ENCODE data around the gene NXT1. TPM values are rescaled to one million over a fixed set of nuclear protein-coding genes. Genes with fewer than 3 reads are reported as not detected.

NXT1 gene
- total RNA-seq, 3 donors from 2014 or later = 9.9 to 12.9 (median 10.6) TPM

GRCh38 chr20:23371496-23371895 lies 20.9 kb downstream of the NXT1 start:
- ATAC-seq = no peak
- TF ChIP-seq CTCF (IDR thresholded peaks at IDR 0.05) = no peak
- peaks cover 4% of the 10 kb centered on the region for H3K36me3 ChIP-seq (ENCODE audit: low read depth)

DNA sequence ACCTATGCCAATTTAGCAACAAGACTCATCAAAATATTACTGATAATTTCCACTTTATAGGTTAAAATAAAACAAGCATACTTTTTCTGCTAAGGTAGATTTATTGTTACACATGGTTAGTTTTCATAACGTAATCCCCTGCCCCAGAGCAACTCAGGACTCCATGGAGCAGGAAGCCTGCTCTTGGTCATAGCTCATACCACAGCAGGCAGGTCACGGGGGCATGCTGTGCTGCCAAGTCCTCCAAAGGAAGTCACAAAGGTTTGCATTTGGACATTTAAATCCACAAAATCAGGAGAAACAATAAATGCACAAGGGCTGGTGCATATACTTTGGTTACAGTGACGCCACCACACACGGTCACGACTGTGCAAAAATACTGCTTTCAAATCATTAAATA lies 23.9 kb downstream of the NXT1 start:
- Histone ChIP-seq H3K4me3 (no peak overlapping the region), H3K4me1 (ENCODE audit: low read depth) (no peaks in the 10 kb centered on the region), H3K36me3 (ENCODE audit: low read depth) (peaks cover 3% of the 10 kb centered on the region), H3K9me3 (no peaks in the 10 kb centered on the region)
- ATAC-seq (no peak), DNase-seq (no peak)
- intact Hi-C loops (cut with DNase I, micrococcal nuclease) = no loop called here
- no peak for TF ChIP-seq CTCF (IDR thresholded peaks at IDR 0.05)

More at GRCh38 chr20:23371496-23371895, 20.9 kb downstream of the NXT1 start:
- Histone ChIP-seq H3K4me3 (no peak overlapping the region), H3K9me3 (no peaks in the 10 kb centered on the region), H3K4me1 (ENCODE audit: low read depth) (no peaks in the 10 kb centered on the region)
- intact Hi-C loops (cut with DNase I, micrococcal nuclease) = no loop called here
- DNase-seq = no peak

DNA sequence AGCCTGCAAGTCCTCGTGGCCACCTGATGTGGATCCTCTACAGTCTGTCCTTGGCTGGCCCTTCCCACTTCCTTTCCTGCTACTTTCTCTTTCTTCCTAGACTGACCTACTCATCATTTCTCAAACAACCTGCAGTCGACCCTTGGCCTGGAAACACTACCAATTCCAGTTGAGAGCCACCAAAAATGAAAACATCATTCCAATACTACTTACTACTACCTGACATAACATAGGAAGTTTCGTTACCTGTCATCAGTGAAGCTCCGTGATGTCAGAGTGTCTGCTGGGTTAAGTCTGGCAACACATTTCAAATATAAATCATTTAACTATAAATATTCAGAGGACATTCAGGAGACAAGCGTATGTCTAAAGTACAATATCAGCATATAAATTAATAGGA lies 25.2 kb downstream of the NXT1 start:
- Histone ChIP-seq H3K4me1 (ENCODE audit: low read depth) (no peaks in the 10 kb centered on the region), H3K9me3 (no peaks in the 10 kb centered on the region), H3K4me3 (no peak overlapping the region), H3K36me3 (ENCODE audit: low read depth) (no peaks in the 10 kb centered on the region)
- DNase-seq (no peak), ATAC-seq (no peak)
- intact Hi-C loops (cut with DNase I, micrococcal nuclease) = no loop called here
- TF ChIP-seq CTCF (IDR thresholded peaks at IDR 0.05) = no peak

GRCh38 chr20:23379772-23380171 lies 29.2 kb downstream of the NXT1 start:
- no peaks in the 10 kb centered on the region for H3K4me1 ChIP-seq (ENCODE audit: low read depth)
- no peaks in the 10 kb centered on the region for H3K36me3 ChIP-seq (ENCODE audit: low read depth)
- no peaks in the 10 kb centered on the region for H3K9me3 ChIP-seq
- intact Hi-C loops (cut with DNase I, micrococcal nuclease) = no loop called here
- TF ChIP-seq CTCF (IDR thresholded peaks at IDR 0.05) = no peak
- no peak for DNase-seq
- H3K4me3 ChIP-seq = no peak overlapping the region
- no peak for ATAC-seq

GRCh38 chr20:23381876-23382275 lies 31.3 kb downstream of the NXT1 start:
- ATAC-seq (no peak), DNase-seq (no peak)
- intact Hi-C loops (cut with DNase I, micrococcal nuclease) = no loop called here
- H3K4me1 ChIP-seq (ENCODE audit: low read depth) = peaks cover 8% of the 10 kb centered on the region
- no peaks in the 10 kb centered on the region for H3K36me3 ChIP-seq (ENCODE audit: low read depth)
- TF ChIP-seq CTCF (IDR thresholded peaks at IDR 0.05) = no peak
- no peaks in the 10 kb centered on the region for H3K9me3 ChIP-seq
- no peak overlapping the region for H3K4me3 ChIP-seq

Data from mucosa of descending colon (tissue), 3 donors.